Measurements from ENCODE around the gene ADAM33. TPM values are rescaled to one million over a fixed set of nuclear protein-coding genes. Genes with fewer than 3 reads are reported as not detected.

ADAM33 gene
- polyA plus RNA-seq, 4 donors: 0.22 to 10.9 (median 3.9) TPM

DNA sequence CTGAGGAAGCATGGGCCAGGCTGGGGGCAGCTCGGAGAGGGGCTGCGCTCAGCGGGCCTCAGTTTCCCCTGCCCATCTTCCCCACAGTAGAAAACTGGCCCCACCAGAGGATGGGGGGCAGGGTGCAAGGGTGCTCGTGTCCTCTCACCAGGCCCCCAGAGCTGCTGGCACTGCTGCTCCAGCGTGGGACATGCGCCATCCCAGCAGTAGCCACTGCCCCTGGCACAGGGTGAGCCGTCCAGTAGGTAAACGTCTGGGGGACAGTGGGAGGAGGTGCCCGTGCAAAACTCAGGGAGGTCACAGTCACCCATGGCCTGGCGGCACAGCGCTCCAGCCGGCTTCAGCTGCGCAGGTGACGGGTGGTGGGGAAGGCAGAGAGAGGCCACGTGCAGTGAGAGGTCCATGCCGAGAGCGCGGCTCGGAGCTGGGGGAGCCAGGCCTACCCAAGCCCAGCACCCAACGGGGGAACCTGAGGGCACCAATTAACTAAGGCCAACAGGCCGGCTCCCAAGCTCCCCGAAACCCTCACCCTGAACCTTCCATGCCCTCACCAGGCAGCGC, 9.7 kb downstream of the ADAM33 start:
- Histone ChIP-seq H3K27ac (ENCODE audit: low read depth in 1 of 3, low read length in 2 of 3) (no peak overlapping the region), H3K4me1 (ENCODE audit: control insufficient read depth in 3 of 3, insufficient read depth in 2 of 3, low read depth in 1 of 3, low read length in 2 of 3) (peaks cover 0 to 2% (median 0%) of the 10 kb centered on the region in 3 donors), H3K36me3 (ENCODE audit: control insufficient read depth in 3 of 3, insufficient read depth in 2 of 3, low read depth in 1 of 3, low read length in 3 of 3) (peaks cover 0 to 2% (median 0%) of the 10 kb centered on the region in 3 donors), H3K9me3 (ENCODE audit: control insufficient read depth in 2 of 2, insufficient read depth in 1 of 2, low read depth in 1 of 2, low read length in 1 of 2) (no peaks in the 10 kb centered on the region), H3K4me3 (ENCODE audit: low read depth in 1 of 3, low read length in 3 of 3) (no peak overlapping the region), H3K27me3 (ENCODE audit: control insufficient read depth in 3 of 3, insufficient read depth in 3 of 3, low read length in 3 of 3) (peaks cover 9 to 64% (median 12%) of the 10 kb centered on the region in 3 donors)
- DNase-seq: no peak
- 37 to 54% (median 40%) methylated on average over 21 to 23 of the region's 23 CpGs for WGBS, 3 donors
- FAIRE-seq: no peak

DNA sequence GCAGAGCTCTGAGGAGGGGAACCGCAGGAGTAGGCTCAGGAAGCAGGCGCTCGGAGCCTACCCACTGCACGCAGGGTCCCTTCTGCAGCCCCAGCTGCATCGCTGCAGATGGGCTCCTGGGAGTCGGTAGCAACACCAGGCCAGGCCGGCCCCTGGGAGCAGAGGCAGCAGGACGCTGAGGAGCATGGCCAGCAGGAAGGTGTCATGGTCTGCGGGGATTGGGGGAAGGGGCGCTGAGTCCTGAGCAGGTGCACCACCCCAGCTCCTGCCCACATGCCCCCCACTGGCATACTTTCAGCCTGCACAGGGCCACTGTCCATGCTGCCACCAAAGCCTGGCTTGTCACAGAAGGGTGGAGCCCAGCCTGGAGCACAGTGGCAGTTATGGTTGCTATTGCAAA, 10.9 kb downstream of the ADAM33 start:
- Histone ChIP-seq H3K9me3 (ENCODE audit: control insufficient read depth in 2 of 2, insufficient read depth in 1 of 2, low read depth in 1 of 2, low read length in 1 of 2) (no peaks in the 10 kb centered on the region), H3K36me3 (ENCODE audit: control insufficient read depth in 3 of 3, insufficient read depth in 2 of 3, low read depth in 1 of 3, low read length in 3 of 3) (peaks cover 0 to under 1% (median 0%) of the 10 kb centered on the region in 3 donors), H3K4me3 (ENCODE audit: low read depth in 1 of 3, low read length in 3 of 3) (no peak overlapping the region), H3K27ac (ENCODE audit: low read depth in 1 of 3, low read length in 2 of 3) (no peak overlapping the region), H3K27me3 (ENCODE audit: control insufficient read depth in 3 of 3, insufficient read depth in 3 of 3, low read length in 3 of 3) (peaks cover 9 to 54% (median 12%) of the 10 kb centered on the region in 3 donors), H3K4me1 (ENCODE audit: control insufficient read depth in 3 of 3, insufficient read depth in 2 of 3, low read depth in 1 of 3, low read length in 2 of 3) (no peaks in the 10 kb centered on the region)
- no peak for FAIRE-seq
- WGBS, 3 donors: 77 to 88% (median 84%) methylated on average over 10 of the region's 10 CpGs
- DNase-seq: no peak

DNA sequence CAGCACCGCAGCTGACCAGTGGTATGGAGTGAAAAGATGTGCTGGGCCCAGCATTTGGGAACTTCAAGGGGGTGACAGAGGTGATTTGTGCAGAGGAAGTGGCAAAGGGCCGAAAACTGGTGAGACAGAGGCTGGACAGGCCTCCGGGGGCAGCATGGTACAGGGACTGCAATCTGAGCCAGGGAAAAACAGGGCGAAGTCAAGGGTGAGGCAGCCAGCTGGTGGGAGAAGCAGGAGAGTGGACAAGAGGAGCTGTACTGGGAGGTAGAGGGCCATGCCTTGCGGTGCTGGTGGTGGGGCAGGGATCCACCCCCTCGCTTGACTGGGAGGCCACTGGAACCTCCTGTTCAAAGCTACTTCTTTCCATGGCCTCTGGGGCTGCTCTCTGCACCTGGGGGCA, 11.3 kb downstream of the ADAM33 start:
- WGBS, 3 donors: 49 to 64% (median 53%) methylated on average over 6 of the region's 6 CpGs
- no peaks in the 10 kb centered on the region for H3K4me1 ChIP-seq (ENCODE audit: control insufficient read depth in 3 of 3, insufficient read depth in 2 of 3, low read depth in 1 of 3, low read length in 2 of 3)
- H3K27ac ChIP-seq (ENCODE audit: low read depth in 1 of 3, low read length in 2 of 3): no peak overlapping the region
- no peak for DNase-seq
- no peak for FAIRE-seq
- H3K27me3 ChIP-seq (ENCODE audit: control insufficient read depth in 3 of 3, insufficient read depth in 3 of 3, low read length in 3 of 3): peaks cover 9 to 50% (median 11%) of the 10 kb centered on the region in 3 donors
- no peak overlapping the region for H3K4me3 ChIP-seq (ENCODE audit: low read depth in 1 of 3, low read length in 3 of 3)
- H3K9me3 ChIP-seq (ENCODE audit: control insufficient read depth in 2 of 2, insufficient read depth in 1 of 2, low read depth in 1 of 2, low read length in 1 of 2): no peaks in the 10 kb centered on the region
- no peaks in the 10 kb centered on the region for H3K36me3 ChIP-seq (ENCODE audit: control insufficient read depth in 3 of 3, insufficient read depth in 2 of 3, low read depth in 1 of 3, low read length in 3 of 3)

DNA sequence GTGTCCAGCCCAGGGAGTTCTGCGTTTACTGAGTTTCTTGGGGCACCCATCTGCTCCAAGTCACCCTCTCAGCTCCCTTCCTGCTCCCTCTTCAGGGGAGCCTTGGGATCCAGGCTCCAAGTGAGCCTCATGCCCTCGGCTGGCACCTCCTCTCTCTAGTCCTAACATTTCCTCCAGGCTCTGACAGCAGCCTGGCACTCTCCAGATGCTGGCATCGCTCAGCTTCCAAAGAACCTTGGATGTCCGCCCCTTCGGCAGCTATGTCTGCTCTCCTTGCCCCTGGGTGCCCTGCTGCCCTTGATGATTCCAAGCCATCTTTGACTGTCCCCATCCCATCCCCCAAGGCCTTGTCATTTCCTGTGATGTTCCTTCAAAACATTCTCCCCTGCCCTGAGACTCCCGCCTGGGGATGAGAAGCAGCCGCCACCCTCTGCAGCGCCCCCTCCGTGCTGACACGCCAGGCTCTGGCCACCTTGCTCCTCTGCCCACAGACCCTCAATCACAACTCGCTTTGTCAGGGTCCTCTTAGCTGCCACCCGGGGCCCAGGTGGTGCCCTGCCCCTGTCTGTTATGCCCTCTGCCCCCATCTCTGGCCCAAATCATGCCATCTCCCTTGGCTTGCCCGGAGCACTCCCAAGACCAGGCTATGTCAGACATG, 12.0 kb downstream of the ADAM33 start:
- Histone ChIP-seq H3K27me3 (ENCODE audit: control insufficient read depth in 3 of 3, insufficient read depth in 3 of 3, low read length in 3 of 3) (peaks cover 9 to 45% (median 9%) of the 10 kb centered on the region in 3 donors), H3K4me1 (ENCODE audit: control insufficient read depth in 3 of 3, insufficient read depth in 2 of 3, low read depth in 1 of 3, low read length in 2 of 3) (no peaks in the 10 kb centered on the region), H3K9me3 (ENCODE audit: control insufficient read depth in 2 of 2, insufficient read depth in 1 of 2, low read depth in 1 of 2, low read length in 1 of 2) (no peaks in the 10 kb centered on the region), H3K27ac (ENCODE audit: low read depth in 1 of 3, low read length in 2 of 3) (no peak overlapping the region), H3K36me3 (ENCODE audit: control insufficient read depth in 3 of 3, insufficient read depth in 2 of 3, low read depth in 1 of 3, low read length in 3 of 3) (no peaks in the 10 kb centered on the region), H3K4me3 (ENCODE audit: low read depth in 1 of 3, low read length in 3 of 3) (no peak overlapping the region)
- FAIRE-seq: no peak
- 75 to 80% (median 80%) methylated on average over 13 of the region's 13 CpGs for WGBS, 3 donors
- DNase-seq: no peak

DNA sequence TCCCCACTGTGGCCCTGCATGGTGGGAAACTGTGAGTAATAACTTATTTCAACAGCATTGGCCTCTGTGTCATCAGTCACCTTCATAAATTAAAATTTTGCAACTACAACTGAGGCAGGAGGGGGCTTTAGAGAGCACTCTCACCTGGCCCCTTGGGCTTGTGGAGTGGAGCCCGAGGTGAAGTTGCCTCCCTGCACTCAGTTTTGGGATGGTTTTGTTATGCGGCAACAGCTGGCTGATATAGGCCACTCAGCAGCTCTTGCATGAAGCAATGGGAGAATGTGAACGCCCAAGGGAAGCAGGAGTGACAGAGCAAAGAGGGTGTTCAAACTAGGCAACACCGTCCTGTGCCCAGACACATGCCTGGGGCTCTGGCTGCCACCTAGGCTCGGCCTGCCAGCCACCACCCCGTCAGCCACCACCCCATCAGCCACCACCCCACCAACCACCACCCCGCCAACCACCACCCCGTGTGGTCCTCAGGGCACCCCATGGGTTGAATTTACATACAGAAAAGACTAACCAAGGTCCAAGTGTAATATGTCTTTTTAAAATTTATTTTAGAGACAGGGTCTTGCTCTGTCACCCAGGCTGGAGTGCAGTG, 14.3 kb downstream of the ADAM33 start:
- 87 to 89% (median 87%) methylated on average over 8 of the region's 8 CpGs for WGBS, 3 donors
- H3K4me3 ChIP-seq (ENCODE audit: low read depth in 1 of 3, low read length in 3 of 3): no peak overlapping the region
- H3K9me3 ChIP-seq (ENCODE audit: control insufficient read depth in 2 of 2, insufficient read depth in 1 of 2, low read depth in 1 of 2, low read length in 1 of 2): no peaks in the 10 kb centered on the region
- no peak for DNase-seq
- H3K36me3 ChIP-seq (ENCODE audit: control insufficient read depth in 3 of 3, insufficient read depth in 2 of 3, low read depth in 1 of 3, low read length in 3 of 3): no peaks in the 10 kb centered on the region
- H3K27ac ChIP-seq (ENCODE audit: low read depth in 1 of 3, low read length in 2 of 3): no peak overlapping the region
- H3K4me1 ChIP-seq (ENCODE audit: control insufficient read depth in 3 of 3, insufficient read depth in 2 of 3, low read depth in 1 of 3, low read length in 2 of 3): no peaks in the 10 kb centered on the region
- FAIRE-seq: no peak
- peaks cover 4 to 43% (median 7%) of the 10 kb centered on the region in 3 donors for H3K27me3 ChIP-seq (ENCODE audit: control insufficient read depth in 3 of 3, insufficient read depth in 3 of 3, low read length in 3 of 3)

DNA sequence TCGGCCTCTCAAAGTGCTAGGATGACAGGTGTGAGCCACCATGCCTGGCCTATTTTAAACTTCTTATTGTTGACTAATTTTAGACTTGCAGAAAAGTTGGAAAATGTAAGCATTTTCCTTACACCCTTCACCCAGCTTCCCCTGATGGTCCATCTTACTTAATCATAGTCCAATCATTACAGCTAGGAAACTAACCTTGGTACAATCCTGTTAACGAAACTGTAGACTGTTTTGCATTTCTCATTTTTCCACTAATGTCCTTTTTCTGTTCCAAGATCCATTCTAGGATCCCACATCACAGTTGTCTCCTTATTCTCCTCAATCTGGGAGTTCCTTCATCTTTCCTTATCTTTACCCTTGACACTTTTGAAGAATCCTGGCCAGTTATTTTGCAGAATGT, 18.0 kb downstream of the ADAM33 start:
- no peak overlapping the region for H3K27ac ChIP-seq (ENCODE audit: low read depth in 1 of 3, low read length in 2 of 3)
- no peaks in the 10 kb centered on the region for H3K36me3 ChIP-seq (ENCODE audit: control insufficient read depth in 3 of 3, insufficient read depth in 2 of 3, low read depth in 1 of 3, low read length in 3 of 3)
- H3K4me3 ChIP-seq (ENCODE audit: low read depth in 1 of 3, low read length in 3 of 3): no peak overlapping the region
- H3K27me3 ChIP-seq (ENCODE audit: control insufficient read depth in 3 of 3, insufficient read depth in 3 of 3, low read length in 3 of 3): peaks cover 9 to 49% (median 12%) of the 10 kb centered on the region in 3 donors
- 63 to 81% (median 78%) methylated on average over 2 of the region's 2 CpGs for WGBS, 3 donors
- no peaks in the 10 kb centered on the region for H3K9me3 ChIP-seq (ENCODE audit: control insufficient read depth in 2 of 2, insufficient read depth in 1 of 2, low read depth in 1 of 2, low read length in 1 of 2)
- H3K4me1 ChIP-seq (ENCODE audit: control insufficient read depth in 3 of 3, insufficient read depth in 2 of 3, low read depth in 1 of 3, low read length in 2 of 3): no peaks in the 10 kb centered on the region
- no peak for DNase-seq
- FAIRE-seq: no peak

DNA sequence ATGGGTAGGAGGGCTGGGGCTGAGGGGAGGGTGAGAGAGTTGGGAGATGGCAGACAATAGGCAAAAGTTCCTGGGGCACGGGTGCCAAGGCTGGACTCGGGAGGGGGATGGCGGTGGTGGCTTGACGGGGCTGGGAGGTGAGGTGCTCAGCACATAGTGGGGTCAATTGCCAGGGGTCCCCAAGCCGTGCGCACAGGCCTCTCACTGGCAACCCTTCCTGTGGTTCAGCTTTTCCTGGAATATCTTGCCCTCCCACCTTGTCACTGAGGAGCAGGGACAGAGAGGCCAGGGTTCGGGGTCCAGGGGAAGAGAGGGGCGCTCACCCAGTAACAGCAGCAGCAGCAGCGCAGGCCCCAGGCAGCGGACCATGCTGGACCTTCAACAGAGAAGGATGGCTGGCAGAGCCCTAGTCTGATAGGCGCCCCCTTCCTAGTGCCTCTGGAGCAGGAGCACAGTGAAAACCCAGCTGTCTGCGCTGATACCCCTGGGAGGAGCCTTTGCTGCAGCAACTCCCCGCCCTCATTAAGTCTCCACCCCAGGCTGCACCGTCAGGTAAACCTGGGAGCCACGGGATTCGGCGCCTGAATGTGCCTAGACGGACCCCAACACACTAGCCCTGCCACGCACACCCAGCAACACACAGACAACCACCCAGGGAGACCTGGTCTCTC, 18.6 kb downstream of the ADAM33 start, which contains the start of gene GFRA4:
Gene GFRA4 (minus strand): TSS at position 369 of the 671 bp plus-strand sequence. CDS start 0 bp downstream, at position 369.
- 59 to 70% (median 67%) methylated on average over 19 of the region's 19 CpGs for WGBS, 3 donors
- DNase-seq (no peak), FAIRE-seq (no peak)
- H3K4me3 ChIP-seq (ENCODE audit: low read depth in 1 of 3, low read length in 3 of 3): no peak within 1 kb of the TSS
- no peaks in the 10 kb centered on the region for H3K36me3 ChIP-seq (ENCODE audit: control insufficient read depth in 3 of 3, insufficient read depth in 2 of 3, low read depth in 1 of 3, low read length in 3 of 3)
- H3K27me3 ChIP-seq (ENCODE audit: control insufficient read depth in 3 of 3, insufficient read depth in 3 of 3, low read length in 3 of 3): peaks cover 9 to 56% (median 12%) of the 10 kb centered on the region in 3 donors
- H3K9me3 ChIP-seq (ENCODE audit: control insufficient read depth in 2 of 2, insufficient read depth in 1 of 2, low read depth in 1 of 2, low read length in 1 of 2): no peaks in the 10 kb centered on the region
- H3K4me1 ChIP-seq (ENCODE audit: control insufficient read depth in 3 of 3, insufficient read depth in 2 of 3, low read depth in 1 of 3, low read length in 2 of 3): no peaks in the 10 kb centered on the region
- no peak within 1 kb of the TSS for H3K27ac ChIP-seq (ENCODE audit: low read depth in 1 of 3, low read length in 2 of 3)

DNA sequence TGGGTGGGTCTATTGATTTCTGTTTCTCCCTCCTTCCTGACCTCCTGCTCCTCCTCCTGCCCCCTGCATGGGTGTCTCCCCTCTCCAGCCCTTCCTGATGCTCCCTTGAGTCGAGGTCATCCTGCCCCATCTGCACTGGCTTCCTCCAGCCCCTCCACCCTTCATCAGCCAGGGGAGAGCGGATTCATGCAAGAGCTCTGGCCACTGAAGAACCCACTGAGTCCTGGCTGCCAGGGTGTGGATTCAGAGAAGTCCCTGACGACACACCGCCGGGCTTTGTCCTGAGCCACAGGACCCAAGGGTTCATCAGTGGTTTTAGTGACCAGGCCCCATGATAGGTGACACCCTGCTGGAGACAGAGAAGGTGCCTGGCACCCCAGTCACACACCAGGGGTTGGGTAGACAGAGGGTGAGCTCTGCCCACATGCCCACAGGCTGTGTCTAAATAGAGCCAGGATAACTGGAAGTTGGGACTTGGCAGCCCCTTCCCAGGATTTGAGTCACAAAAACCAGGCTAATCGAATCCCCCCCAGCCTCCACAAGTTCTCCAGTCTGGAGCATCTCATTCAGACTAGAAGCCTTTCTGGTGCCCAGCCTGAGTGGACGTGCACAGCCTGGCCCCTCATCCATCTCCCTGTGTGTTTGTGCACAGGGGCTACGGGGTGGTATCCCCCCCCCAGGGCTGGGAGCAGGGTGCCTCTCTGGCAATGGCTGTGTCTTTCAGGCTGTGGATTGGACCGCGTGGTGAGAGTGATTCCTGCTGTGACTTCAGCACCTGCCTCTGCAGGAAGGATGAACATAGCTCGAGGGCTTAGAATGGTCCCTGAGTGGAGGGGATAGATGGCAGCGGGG, 19.8 kb downstream of the ADAM33 start:
- Histone ChIP-seq H3K27me3 (ENCODE audit: control insufficient read depth in 3 of 3, insufficient read depth in 3 of 3, low read length in 3 of 3) (peaks cover 9 to 56% (median 12%) of the 10 kb centered on the region in 3 donors), H3K4me3 (ENCODE audit: low read depth in 1 of 3, low read length in 3 of 3) (no peak overlapping the region), H3K4me1 (ENCODE audit: control insufficient read depth in 3 of 3, insufficient read depth in 2 of 3, low read depth in 1 of 3, low read length in 2 of 3) (no peaks in the 10 kb centered on the region), H3K27ac (ENCODE audit: low read depth in 1 of 3, low read length in 2 of 3) (no peak overlapping the region), H3K9me3 (ENCODE audit: control insufficient read depth in 2 of 2, insufficient read depth in 1 of 2, low read depth in 1 of 2, low read length in 1 of 2) (no peaks in the 10 kb centered on the region), H3K36me3 (ENCODE audit: control insufficient read depth in 3 of 3, insufficient read depth in 2 of 3, low read depth in 1 of 3, low read length in 3 of 3) (no peaks in the 10 kb centered on the region)
- DNase-seq: no peak
- WGBS, 3 donors: 69 to 74% (median 70%) methylated on average over 12 of the region's 12 CpGs
- no peak for FAIRE-seq

All from small intestine (tissue), 7 donors.